GM12801 (cell line): ENCODE measurements around the gene PCP4L1.

Experiments used
- CTCF ChIP-seq: IDR thresholded peaks from one replicate; pipeline ENCODE4 v1.5.1; 2011; ENCODE audit warnings: control low read depth; ENCODE audit not compliant: insufficient read length; ENCODE audit errors: extremely low read depth

Gene PCP4L1

GRCh38 chr1:161225534-161226319 is 32.8 kb upstream of the PCP4L1 start, which contains the start of gene TOMM40L:
Gene TOMM40L, plus strand, starts transcription at chr1:161226060. Its CDS starts 430 bp downstream, at chr1:161226490.
- no peak for TF ChIP-seq CTCF

GRCh38 chr1:161226320-161226711 is 32.2 kb upstream of the PCP4L1 start:
- no peak for TF ChIP-seq CTCF

- TF ChIP-seq CTCF: no peak
These were observed 31.8 kb upstream of the PCP4L1 start for GRCh38 chr1:161226759-161227158.

GRCh38 chr1:161227196-161227871 is 31.2 kb upstream of the PCP4L1 start:
- no peak for TF ChIP-seq CTCF

- TF ChIP-seq CTCF: no peak
These were observed 30.5 kb upstream of the PCP4L1 start for GRCh38 chr1:161228032-161228431.

- no peak for TF ChIP-seq CTCF
These were observed 28.6 kb upstream of the PCP4L1 start for GRCh38 chr1:161229896-161230295.

GRCh38 chr1:161230762-161231161 is 27.8 kb upstream of the PCP4L1 start:
- no peak for TF ChIP-seq CTCF
